Kidney (tissue), 14 donors: ENCODE measurements around the gene CDKN2A. TPM values are rescaled to one million over a fixed set of nuclear protein-coding genes. Genes with fewer than 3 reads are reported as not detected.

Experiments used
- DNase-seq, 5 donors: peaks; one replicate each; pipeline ENCODE4 v3.0.0-alpha.2; 2013 to 2020
- FAIRE-seq: peaks from 2 replicates; lab custom pipeline; 2012; peaks lifted over from hg19 to GRCh38; lab: Jason Lieb, UNC
- H3K27ac ChIP-seq, 2 donors: one replicate each; pipeline ENCODE4 v1.7.0; 2013; ENCODE audit warnings: low read depth in 2 of 2, low read length in 2 of 2, inconsistent platforms in 1 of 2
- H3K27me3 ChIP-seq: one replicate; pipeline ENCODE4 v1.7.1; 2013; ENCODE audit warnings: low read length, inconsistent platforms; ENCODE audit not compliant: control insufficient read depth, insufficient read depth
- H3K36me3 ChIP-seq, 3 donors: one replicate each; pipeline versions ENCODE4 v1.7.0 to v1.7.1; 2013; ENCODE audit warnings: low read length in 3 of 3, control low read depth in 1 of 3, inconsistent platforms in 1 of 3; ENCODE audit not compliant: insufficient read depth in 3 of 3, control insufficient read depth in 2 of 3
- H3K4me1 ChIP-seq, 3 donors: one replicate each; pipeline versions ENCODE4 v1.7.0 to v1.7.1; 2013; ENCODE audit warnings: low read length in 3 of 3, inconsistent platforms in 1 of 3, low read depth in 1 of 3; ENCODE audit not compliant: control insufficient read depth in 2 of 3, insufficient read depth in 2 of 3
- H3K4me3 ChIP-seq, 3 donors: one replicate each; pipeline versions ENCODE4 v1.7.0 to v1.8.1; 2013; ENCODE audit warnings: low read length in 3 of 3, control low read depth in 1 of 3, inconsistent platforms in 1 of 3
- H3K9ac ChIP-seq, 3 donors: one replicate each; pipeline versions ENCODE4 v1.7.0 to v1.7.1; 2013; ENCODE audit warnings: low read length in 3 of 3, control low read depth in 1 of 3, inconsistent platforms in 1 of 3
- H3K9me3 ChIP-seq, 3 donors: one replicate each; pipeline versions ENCODE4 v1.7.0 to v1.7.1; 2013; ENCODE audit warnings: low read length in 3 of 3, control low read depth in 1 of 3, inconsistent platforms in 1 of 3; ENCODE audit not compliant: control insufficient read depth in 2 of 3, insufficient read depth in 1 of 3
- CTCF ChIP-seq: IDR thresholded peaks from 3 replicates; pipeline ENCODE4 v1.5.1; 2012; ENCODE audit warnings: mild to moderate bottlenecking, moderate library complexity, borderline replicate concordance; ENCODE audit not compliant: insufficient read depth; ENCODE audit errors: extremely low read depth
- intact Hi-C: fragments of 100-400 bp; cut with DNase I; formaldehyde crosslinking; loops from one replicate; pipeline ENCODE4 v1.11.1; 2022
- polyA plus RNA-seq: library from polyadenylated mRNA; stranded (reverse); fragments of 350-450 nt; fragmentation: Illumina TruSeq; extraction: RNeasy Lipid Tissue Mini Kit (QIAGEN cat#74804); gene quantifications from one replicate; pipeline ENCODE4 v1.2.3, GENCODE V29; 2014; ENCODE audit warnings: low read depth, low replicate concordance; ENCODE audit not compliant: insufficient read depth
- total RNA-seq: library from RNA; stranded (reverse); fragmentation: NEBNext Ultra II Directional; extraction: Animal tissue kit (Norgen Biotek cat#: 25700); gene quantifications from one replicate; pipeline ENCODE4 v1.2.1, GENCODE V29; 2021
- donor health status: control.
- donor health status: control.
- donor health status: control.
- donor health status: control.
- donor health status: control.
- donor health status: DM: yes; HTN: yes; CAD: no.
- donor health status: Normal renal cell carcinoma (clear cell type).

The CDKN2A gene
- total and polyA plus RNA-seq, 2 donors from 2014 or later: 4.1 TPM; not detected in 1

GRCh38 chr9:21982391-21982790, 11.8 kb downstream of the CDKN2A start:
- DNase-seq: no peak
- Histone ChIP-seq H3K36me3 (no peaks in the 10 kb centered on the region), H3K4me1 (no peaks in the 10 kb centered on the region), H3K27me3 (peaks cover 53% of the 10 kb centered on the region), H3K4me3 (no peak overlapping the region), H3K9ac (no peak overlapping the region), H3K27ac (no peak overlapping the region), H3K9me3 (no peaks in the 10 kb centered on the region)
- TF ChIP-seq CTCF: no peak
- intact Hi-C loops: no loop called here
- FAIRE-seq: no peak

GRCh38 chr9:21976334-21976875, 17.8 kb downstream of the CDKN2A start:
- intact Hi-C loops: no loop called here
- Histone ChIP-seq H3K9ac (no peak overlapping the region), H3K4me3 (no peak overlapping the region), H3K36me3 (no peaks in the 10 kb centered on the region), H3K27me3 (peaks cover 66% of the 10 kb centered on the region), H3K27ac (no peak overlapping the region), H3K9me3 (no peaks in the 10 kb centered on the region), H3K4me1 (peaks cover 0 to 6% (median 5%) of the 10 kb centered on the region in 3 donors)
- FAIRE-seq (no peak), DNase-seq (no peak)
- no peak for TF ChIP-seq CTCF

- H3K9me3 ChIP-seq: no peaks in the 10 kb centered on the region
- H3K4me1 ChIP-seq: peaks cover 0 to 11% (median 5%) of the 10 kb centered on the region in 3 donors
- peak overlapping the region in 1 of 3 donors; percentile 12 for H3K4me3 ChIP-seq
- FAIRE-seq: no peak
- no peak overlapping the region for H3K9ac ChIP-seq
- no peaks in the 10 kb centered on the region for H3K36me3 ChIP-seq
- H3K27me3 ChIP-seq: peaks cover 74% of the 10 kb centered on the region
- intact Hi-C loops: no loop called here
- DNase-seq: peak in 4 of 5 donors; percentile 49 to 78 (median 54)
- TF ChIP-seq CTCF: no peak
- H3K27ac ChIP-seq: no peak overlapping the region
Observed at GRCh38 chr9:21974722-21975409, 19.3 kb downstream of the CDKN2A start.
